Measurements from ENCODE around the gene PCCA. TPM values are rescaled to one million over a fixed set of nuclear protein-coding genes. Genes with fewer than 3 reads are reported as not detected.

Gene PCCA
- polyA plus RNA-seq, 1 experiment = 22.6 TPM

- no peaks in the 10 kb centered on the region for H3K27me3 ChIP-seq (ENCODE audit: control insufficient read depth, insufficient read depth, low read length)
- no peak overlapping the region for H3K27ac ChIP-seq (ENCODE audit: low read depth, low read length)
- H3K4me3 ChIP-seq (ENCODE audit: low read depth, low read length) = no peak overlapping the region
- no peak for TF ChIP-seq CTCF (IDR thresholded peaks at IDR 0.05; ENCODE audit: low read depth, low read length)
- DNase-seq (ENCODE audit: low read depth, low spot score) = no peak
- CTCF ChIA-PET = interaction anchor here (0.5 kb wide), 1 partner anchor 67 kb away, joined by 3 read pairs; no protein-coding TSS in a partner anchor
- no peaks in the 10 kb centered on the region for H3K9me3 ChIP-seq (ENCODE audit: control insufficient read depth, insufficient read depth, low read length)
- POLR2A ChIA-PET = no interaction called here
Observed at GRCh38 chr13:100460266-100460665, 371.4 kb downstream of the PCCA start.

DNA sequence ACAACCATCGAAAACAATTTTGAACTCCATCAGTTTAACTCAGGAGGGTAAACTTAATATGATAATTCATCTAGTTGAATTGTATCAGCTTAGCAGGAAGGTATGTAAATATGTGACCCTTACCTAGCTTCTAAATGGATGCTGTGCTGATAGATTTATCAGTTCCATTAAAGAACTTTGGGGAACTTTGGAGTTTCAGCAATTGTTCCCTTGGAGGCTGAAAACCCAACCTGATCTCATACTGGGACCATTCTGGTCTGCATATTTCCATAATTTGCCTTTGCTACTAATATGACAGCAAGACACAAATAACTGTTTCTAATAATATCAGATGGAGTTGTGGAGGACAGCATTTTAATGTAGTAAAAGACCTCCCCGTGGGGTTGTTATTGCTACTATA, 371.9 kb downstream of the PCCA start:
- TF ChIP-seq CTCF (IDR thresholded peaks at IDR 0.05; ENCODE audit: low read depth, low read length) = no peak
- Histone ChIP-seq H3K27ac (ENCODE audit: low read depth, low read length) (no peak overlapping the region), H3K4me3 (ENCODE audit: low read depth, low read length) (no peak overlapping the region), H3K9me3 (ENCODE audit: control insufficient read depth, insufficient read depth, low read length) (no peaks in the 10 kb centered on the region), H3K27me3 (ENCODE audit: control insufficient read depth, insufficient read depth, low read length) (no peaks in the 10 kb centered on the region)
- DNase-seq (ENCODE audit: low read depth, low spot score) = no peak
- ChIA-PET POLR2A (no interaction called here), CTCF (interaction anchor here (0.5 kb wide), 1 partner anchor 68 kb away, joined by 3 read pairs; no protein-coding TSS in a partner anchor)

DNA sequence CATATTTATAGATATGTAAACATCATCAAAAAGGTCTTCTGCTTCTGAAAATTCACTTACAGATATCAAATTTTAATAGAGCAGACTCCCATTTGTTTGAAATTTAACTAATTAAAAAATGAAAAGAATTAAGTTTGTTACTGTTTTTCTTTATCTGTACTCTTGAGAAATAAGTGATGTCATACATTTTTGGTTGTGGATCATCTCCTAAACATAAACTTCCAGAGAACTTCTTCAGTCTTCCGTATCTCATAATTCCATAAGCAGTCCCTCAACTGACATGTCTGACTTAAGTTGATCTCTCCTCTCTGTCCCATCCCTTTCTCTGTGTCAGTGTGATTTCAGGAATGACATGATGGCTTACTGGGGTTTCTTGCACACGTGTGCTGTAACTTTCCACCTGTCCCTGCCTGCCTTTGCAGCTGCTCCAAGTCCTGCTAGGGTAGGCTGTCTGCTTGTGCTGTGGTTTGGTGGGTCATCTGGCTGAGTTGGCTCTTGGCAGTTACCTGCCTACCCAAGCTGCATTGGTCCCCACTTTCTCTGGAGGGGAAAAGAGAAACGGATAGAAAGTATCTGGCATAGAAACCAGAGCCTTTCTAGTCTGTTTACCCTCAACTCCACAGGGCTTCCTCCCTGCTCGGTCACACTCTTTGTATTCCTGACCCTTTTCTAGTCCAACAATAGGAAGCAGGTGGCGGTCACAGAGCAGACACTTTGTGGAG, 372.6 kb downstream of the PCCA start:
- H3K9me3 ChIP-seq (ENCODE audit: control insufficient read depth, insufficient read depth, low read length) = no peaks in the 10 kb centered on the region
- no peak overlapping the region for H3K4me3 ChIP-seq (ENCODE audit: low read depth, low read length)
- TF ChIP-seq CTCF (IDR thresholded peaks at IDR 0.05; ENCODE audit: low read depth, low read length) = no peak
- ChIA-PET CTCF (no interaction called here), POLR2A (no interaction called here)
- no peak overlapping the region for H3K27ac ChIP-seq (ENCODE audit: low read depth, low read length)
- DNase-seq (ENCODE audit: low read depth, low spot score) = no peak
- no peaks in the 10 kb centered on the region for H3K27me3 ChIP-seq (ENCODE audit: control insufficient read depth, insufficient read depth, low read length)

- Histone ChIP-seq H3K4me3 (ENCODE audit: low read depth, low read length) (no peak overlapping the region), H3K27me3 (ENCODE audit: control insufficient read depth, insufficient read depth, low read length) (no peaks in the 10 kb centered on the region), H3K27ac (ENCODE audit: low read depth, low read length) (no peak overlapping the region), H3K9me3 (ENCODE audit: control insufficient read depth, insufficient read depth, low read length) (no peaks in the 10 kb centered on the region)
- no peak for TF ChIP-seq CTCF (IDR thresholded peaks at IDR 0.05; ENCODE audit: low read depth, low read length)
- ChIA-PET POLR2A (no interaction called here), CTCF (no interaction called here)
- no peak for DNase-seq (ENCODE audit: low read depth, low spot score)
Observed at GRCh38 chr13:100464006-100464405, 375.1 kb downstream of the PCCA start.

DNA sequence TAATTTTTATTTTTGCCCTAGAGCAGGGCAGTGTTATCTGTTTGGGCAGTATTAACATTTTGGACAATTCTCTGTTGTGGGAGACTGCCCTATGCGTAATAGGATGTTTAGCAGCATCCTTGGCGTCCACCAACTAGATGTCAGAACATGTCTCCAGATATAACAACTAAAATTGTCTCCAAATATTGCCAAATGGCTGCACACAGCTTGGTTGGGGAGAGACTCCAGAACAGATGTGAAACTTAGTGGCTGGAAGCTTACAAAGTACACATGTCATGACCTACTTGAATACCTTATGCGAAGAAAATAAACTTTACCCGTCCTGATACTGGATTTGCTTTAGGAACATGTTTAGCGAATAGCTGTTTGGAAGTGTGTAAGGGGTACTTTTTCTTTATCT, 376.7 kb downstream of the PCCA start:
- no peak for DNase-seq (ENCODE audit: low read depth, low spot score)
- no peaks in the 10 kb centered on the region for H3K27me3 ChIP-seq (ENCODE audit: control insufficient read depth, insufficient read depth, low read length)
- TF ChIP-seq CTCF (IDR thresholded peaks at IDR 0.05; ENCODE audit: low read depth, low read length) = no peak
- CTCF ChIA-PET = no interaction called here
- no peak overlapping the region for H3K27ac ChIP-seq (ENCODE audit: low read depth, low read length)
- H3K9me3 ChIP-seq (ENCODE audit: control insufficient read depth, insufficient read depth, low read length) = no peaks in the 10 kb centered on the region
- POLR2A ChIA-PET = no interaction called here
- H3K4me3 ChIP-seq (ENCODE audit: low read depth, low read length) = no peak overlapping the region

Data from AG04450 (cell line).